K562 (cell line): ENCODE data around the gene PTGES3. TPM values are rescaled to one million over a fixed set of nuclear protein-coding genes. Genes with fewer than 3 reads are reported as not detected.
A peak's percentile ranks its signal among the peaks of the same experiment; 100 is the strongest.

ENCODE experiments used
- ATAC-seq: fragments of 200-7000 bp; cut with Tn5 transposase; 3 replicates; pipeline ENCODE4 v1.9.1; 2020; ENCODE audit warnings: moderate library complexity
- BruUV-seq: library from RNA; stranded (reverse); fragments of 400-500 nt; replicated peaks from 2 replicates; lab custom pipeline; 2021; lab: Mats Ljungman, UMichigan
- CTCF ChIA-PET: fragments of 300-600 bp; formaldehyde crosslinking; extraction: SDS; loops from one replicate; lab custom pipeline; 2021; ENCODE audit warnings: low intra/inter-chr PET ratio; lab: Yijun Ruan, JAX
- POLR2A ChIA-PET: fragments of 300-600, 350-650 bp; sonication (Branson Sonifier 250); formaldehyde crosslinking; extraction: SDS; loops from one replicate; lab custom pipeline; 2021; ENCODE audit warnings: antibody characterized with exemption, inconsistent platforms; lab: Yijun Ruan, JAX
- DNase-seq, 4 experiments: peaks; one replicate each; pipeline versions ENCODE4 v3.0.0 to v3.0.0-alpha.2; 2011 to 2018; ENCODE audit warnings: low spot score in 3 of 4, mixed read lengths in 3 of 4; ENCODE audit errors: extremely low read depth in 1 of 4
- FAIRE-seq: peaks from 2 replicates; lab custom pipeline; 2011; peaks lifted over from hg19 to GRCh38; lab: Jason Lieb, UNC
- H2AFZ ChIP-seq: 2 replicates; pipeline ENCODE4 v1.6.0; 2011; ENCODE audit warnings: low read depth, low read length, control low read depth, inconsistent platforms
- H3K27ac ChIP-seq: fragments of 200-600 bp; 3 replicates; pipeline ENCODE4 v1.8.0; 2011; ENCODE audit warnings: low read depth, mild to moderate bottlenecking, control low read depth, inconsistent platforms, low read length, moderate library complexity, mixed read lengths; ENCODE audit errors: extremely low read depth
- H3K27me3 ChIP-seq, 2 experiments: fragments of 300-600 bp in 1 of 2; 2 replicates in 1 of 2; 3 replicates in 1 of 2; pipeline versions ENCODE4 v1.6.0 to v1.8.0; 2011; ENCODE audit warnings: inconsistent platforms in 2 of 2, low read length in 2 of 2, mild to moderate bottlenecking in 1 of 2, mixed read lengths in 1 of 2, moderate library complexity in 1 of 2; ENCODE audit not compliant: control insufficient read depth in 2 of 2, insufficient read depth in 2 of 2
- H3K36me3 ChIP-seq: fragments of 300-600 bp; 3 replicates; pipeline ENCODE4 v1.8.0; 2011; ENCODE audit warnings: mild to moderate bottlenecking, low read length, inconsistent platforms; ENCODE audit not compliant: control insufficient read depth, insufficient read depth
- H3K4me1 ChIP-seq, 2 experiments: fragments of 200-600 bp in 1 of 2; replicated peaks in 1 of 2; 2 replicates in 1 of 2; 3 replicates in 1 of 2; pipeline versions ENCODE4 v1.5.1 to v1.8.0; 2011; ENCODE audit warnings: inconsistent platforms in 2 of 2, low read length in 2 of 2, mild to moderate bottlenecking in 1 of 2, mixed read lengths in 1 of 2, moderate library complexity in 1 of 2; ENCODE audit not compliant: control insufficient read depth in 2 of 2, insufficient read depth in 2 of 2
- H3K4me2 ChIP-seq: 2 replicates; pipeline ENCODE4 v1.6.1; 2011; ENCODE audit warnings: low read length, control low read depth, inconsistent platforms, mixed read lengths; ENCODE audit not compliant: insufficient read depth
- H3K4me3 ChIP-seq: fragments of 200-600 bp; sonication (generic), shearing (Covaris generic); 2 replicates; pipeline ENCODE4 v1.5.1; 2016; ENCODE audit warnings: control low read depth, inconsistent platforms
- H3K79me2 ChIP-seq: fragments of 200-600 bp; 3 replicates; pipeline ENCODE4 v1.8.0; 2011; ENCODE audit warnings: low read length, inconsistent platforms; ENCODE audit not compliant: control insufficient read depth, insufficient read depth
- H3K9ac ChIP-seq, 2 experiments: 2 replicates each; pipeline versions ENCODE4 v1.6.0 to v1.6.1; 2011; ENCODE audit warnings: low read depth in 2 of 2, low read length in 2 of 2, control low read depth in 1 of 2, inconsistent platforms in 1 of 2, mild to moderate bottlenecking in 1 of 2, mixed read lengths in 1 of 2; ENCODE audit not compliant: insufficient read depth in 1 of 2
- H3K9me1 ChIP-seq: one replicate; pipeline ENCODE4 v1.6.0; 2011; ENCODE audit warnings: inconsistent platforms, mild to moderate bottlenecking, low read length, moderate library complexity; ENCODE audit not compliant: control insufficient read depth, insufficient read depth
- H3K9me3 ChIP-seq: replicated peaks from 2 replicates; pipeline ENCODE4 v1.5.1; 2011; ENCODE audit warnings: low read depth, low read length, inconsistent platforms; ENCODE audit not compliant: control insufficient read depth, insufficient read depth
- H4K20me1 ChIP-seq: replicated peaks from 2 replicates; pipeline ENCODE4 v1.6.1; 2011; ENCODE audit warnings: low read length, inconsistent platforms, mixed read lengths; ENCODE audit not compliant: control insufficient read depth, insufficient read depth
- ARNT ChIP-seq, 2 experiments: fragments of 450-650 bp; IDR thresholded peaks; 2 replicates each; pipeline ENCODE4 v1.6.1; 2016; ENCODE audit warnings: mild to moderate bottlenecking in 1 of 2
- BCL6 ChIP-seq: fragments of 250-450 bp; sonication (Bioruptor Pico); IDR thresholded peaks from 2 replicates; pipeline ENCODE4 v1.4.0; 2020
- ERF ChIP-seq: fragments of 450-650 bp; formaldehyde crosslinking; IDR thresholded peaks from 2 replicates; pipeline ENCODE4 v1.4.0; 2020; ENCODE audit warnings: mild to moderate bottlenecking, mixed read lengths
- MYC ChIP-seq, 2 experiments: fragments of 250-450 bp in 1 of 2; sonication (Bioruptor Pico) in 1 of 2; IDR thresholded peaks; 2 replicates each; pipeline versions ENCODE4 v1.5.1 to v1.6.1; 2012 to 2021; ENCODE audit warnings: low read depth in 2 of 2, borderline replicate concordance in 1 of 2, improper control_type of control experiment in 1 of 2, low read length in 1 of 2, mild to moderate bottlenecking in 1 of 2, moderate library complexity in 1 of 2
- NCOA2 ChIP-seq, 2 experiments: fragments of 450-650 bp; IDR thresholded peaks; 2 replicates each; pipeline ENCODE4 v1.6.1; 2018; ENCODE audit warnings: mild to moderate bottlenecking in 2 of 2, moderate library complexity in 1 of 2; ENCODE audit not compliant: partially characterized antibody in 2 of 2
- PYGO2 ChIP-seq: fragments of 450-650 bp; IDR thresholded peaks from 2 replicates; pipeline ENCODE4 v1.6.1; 2016; ENCODE audit warnings: mild to moderate bottlenecking, missing genetic modification characterization, moderate library complexity, missing compliant biosample characterization
- SMC3 ChIP-seq: conservative IDR thresholded peaks from 2 replicates; pipeline ENCODE4 v1.6.1; 2011; ENCODE audit warnings: low read depth, low read length, improper control_type of control experiment; ENCODE audit not compliant: insufficient read depth
- ZKSCAN3 ChIP-seq: fragments of 250-450 bp; sonication (Bioruptor Pico); IDR thresholded peaks from 2 replicates; pipeline ENCODE4 v1.4.0; 2020
- ZNF311 ChIP-seq: fragments of 250-450 bp; sonication (Bioruptor Pico); IDR thresholded peaks from 2 replicates; pipeline ENCODE4 v1.4.0; 2020; ENCODE audit warnings: mild to moderate bottlenecking, moderate library complexity
- in situ Hi-C: fragments of 300-500 bp; cut with MboI; formaldehyde crosslinking; loops from 4 replicates; pipeline ENCODE4 v1.15.0; 2018; ENCODE audit warnings: inconsistent platforms, mixed read lengths
- intact Hi-C: fragments of 100-400 bp; cut with micrococcal nuclease; formaldehyde crosslinking; loops from 2 replicates; pipeline ENCODE4 v1.14.2; 2022
- polyA plus RNA-seq, 8 experiments: library from polyadenylated mRNA; depleted of rRNA in 4 of 8; stranded (reverse) in 5 of 8; unstranded in 3 of 8; fragments of >200 nt; fragmentation: Nextera tagmentation in 2 of 8; fragmentation: Illumina TruSeq in 1 of 8; extraction: Ambion mirVana in 2 of 8; extraction: Trizol in 1 of 8; gene quantifications; 2 replicates each; pipeline versions ENCODE4 v1.2.1 to v1.2.3, GENCODE V29; 2011 to 2014; ENCODE audit warnings: inconsistent platforms in 1 of 8, missing spikeins in 1 of 8
- total RNA-seq, 7 experiments: library from RNA; depleted of rRNA in 6 of 7; stranded (reverse); fragments of >200 nt in 6 of 7; fragmentation: Illumina TruSeq in 2 of 7; extraction: Trizol in 2 of 7; gene quantifications; 2 replicates each; pipeline versions ENCODE4 v1.2.1 to v1.2.3, GENCODE V29; 2011 to 2021; ENCODE audit warnings: low replicate concordance in 1 of 7

The PTGES3 gene
- total and polyA plus RNA-seq, 9 of the 15 experiments (the other 6 are each of a cell fraction or from before 2014, with no cell fraction given), result 163 to 501 (median 213) TPM

DNA sequence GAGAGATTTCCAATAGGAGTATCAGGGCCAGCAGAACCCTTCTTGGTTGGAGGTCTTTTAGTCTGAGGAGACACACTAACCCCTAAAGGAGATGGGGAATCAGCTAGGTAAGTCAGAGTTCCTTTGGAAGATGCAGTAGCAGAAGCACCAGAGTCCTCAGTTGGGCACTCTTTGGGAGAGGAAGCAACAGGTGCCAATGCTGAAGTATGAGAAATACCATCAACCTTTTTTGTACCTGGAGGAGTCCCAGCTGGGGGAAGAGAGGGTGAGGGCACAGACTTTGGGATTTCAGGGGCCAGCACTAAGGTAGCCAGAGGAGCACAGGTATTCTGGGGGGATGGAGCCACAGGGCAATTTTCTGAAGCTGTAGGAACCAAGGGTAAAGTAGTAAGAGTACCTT, 31.0 kb upstream of the PTGES3 start:
- no TSS peak for BruUV-seq
- no peak for TF ChIP-seq ZNF311 (CRISPR knock-in tag)
- no peak for TF ChIP-seq BCL6 (CRISPR knock-in tag)
- TF ChIP-seq MYC (IDR thresholded peaks at IDR 0.05; ENCODE audit: low read depth, low read length), result no peak
- no peak for TF ChIP-seq MYC (CRISPR knock-in tag; IDR thresholded peaks at IDR 0.05; ENCODE audit: borderline replicate concordance, low read depth)
- TF ChIP-seq SMC3, result no peak
- no peak for TF ChIP-seq ARNT (IDR thresholded peaks at IDR 0.05)
- TF ChIP-seq PYGO2 (tag), result no peak
- TF ChIP-seq ZKSCAN3 (CRISPR knock-in tag), result no peak
- TF ChIP-seq ERF (CRISPR knock-in tag), result no peak
- no peak for TF ChIP-seq NCOA2 (IDR thresholded peaks at IDR 0.05; ENCODE audit: partially characterized antibody in 2 of 2)
- H3K9ac ChIP-seq, result peak overlapping the region; percentile 13 to 18; a peak in 1 of 4 replicates
- H3K9me3 ChIP-seq, result no peaks in the 10 kb centered on the region
- DNase-seq (no peak), ATAC-seq (no peak), FAIRE-seq (no peak)
- peaks cover 36% of the 10 kb centered on the region for H3K9me1 ChIP-seq
- H2AFZ ChIP-seq, result no peak overlapping the region
- H3K27me3 ChIP-seq, result no peaks in the 10 kb centered on the region
- H4K20me1 ChIP-seq, result peaks cover 73% of the 10 kb centered on the region
- H3K36me3 ChIP-seq, result peaks cover 96% of the 10 kb centered on the region
- no peak overlapping the region for H3K4me3 ChIP-seq
- in situ Hi-C loops (no loop called here), intact Hi-C loops (no loop called here)
- H3K4me2 ChIP-seq, result no peak overlapping the region
- H3K27ac ChIP-seq, result peak overlapping the region; percentile 33; the same call in 1 of the 3 replicates
- H3K79me2 ChIP-seq, result peaks cover 96% of the 10 kb centered on the region
- POLR2A ChIA-PET, result interaction anchor here (0.6 to 4.6 kb wide), 4 partner anchors 9 to 74 kb away, joined by 3 to 32 read pairs (median 6); partner anchors contain the start of gene ATP5F1B
- CTCF ChIA-PET, result no interaction called here
- peaks cover 28 to 44% of the 10 kb centered on the region in 2 experiments for H3K4me1 ChIP-seq
